Astrocyte (in vitro differentiated cells and primary cell): ENCODE data around the gene SMARCC2. TPM values are rescaled to one million over a fixed set of nuclear protein-coding genes. Genes with fewer than 3 reads are reported as not detected.

Source experiments
- DNase-seq: peaks from one replicate; pipeline ENCODE4 v3.0.0-alpha.2; 2010; ENCODE audit warnings: low read depth
- FAIRE-seq: peaks from 2 replicates; lab custom pipeline; 2011; peaks lifted over from hg19 to GRCh38; lab: Jason Lieb, UNC
- H2AFZ ChIP-seq: 2 replicates; pipeline ENCODE4 v1.6.0; 2012; ENCODE audit warnings: low read depth, low read length, inconsistent platforms
- H3K27ac ChIP-seq: 2 replicates; pipeline ENCODE4 v1.5.1; 2011; ENCODE audit warnings: low read depth, low read length, inconsistent platforms
- H3K27me3 ChIP-seq: 2 replicates; pipeline ENCODE4 v1.6.0; 2011; ENCODE audit warnings: low read length, inconsistent platforms; ENCODE audit not compliant: insufficient read depth
- H3K36me3 ChIP-seq: 2 replicates; pipeline ENCODE4 v1.5.1; 2011; ENCODE audit warnings: low read length, inconsistent platforms; ENCODE audit not compliant: insufficient read depth
- H3K4me1 ChIP-seq: 2 replicates; pipeline ENCODE4 v1.5.1; 2011; ENCODE audit warnings: low read length, inconsistent platforms; ENCODE audit not compliant: insufficient read depth
- H3K4me2 ChIP-seq: 2 replicates; pipeline ENCODE4 v1.6.0; 2012; ENCODE audit warnings: low read length, inconsistent platforms
- H3K4me3 ChIP-seq: 2 replicates; pipeline ENCODE4 v1.5.1; 2011; ENCODE audit warnings: low read depth, mild to moderate bottlenecking, low read length, inconsistent platforms; ENCODE audit not compliant: insufficient read depth
- H3K79me2 ChIP-seq: 2 replicates; pipeline ENCODE4 v1.6.0; 2012; ENCODE audit warnings: mild to moderate bottlenecking, low read length, inconsistent platforms; ENCODE audit not compliant: insufficient read depth
- H3K9ac ChIP-seq: 2 replicates; pipeline ENCODE4 v1.6.0; 2012; ENCODE audit warnings: mild to moderate bottlenecking, low read length, inconsistent platforms
- H3K9me3 ChIP-seq: 2 replicates; pipeline ENCODE4 v1.5.1; 2012; ENCODE audit warnings: low read depth, mild to moderate bottlenecking, low read length, inconsistent platforms; ENCODE audit not compliant: insufficient read depth
- H4K20me1 ChIP-seq: 2 replicates; pipeline ENCODE4 v1.6.0; 2012; ENCODE audit warnings: low read length, inconsistent platforms; ENCODE audit not compliant: insufficient read depth
- H3K27ac Mint-ChIP-seq: one replicate; pipeline ENCODE4 v1.8.0; 2021; ENCODE audit warnings: mild to moderate bottlenecking, mixed read lengths; ENCODE audit not compliant: unreplicated experiment
- H3K27me3 Mint-ChIP-seq: one replicate; pipeline ENCODE4 v1.8.0; 2021; ENCODE audit warnings: low read depth, mixed read lengths; ENCODE audit not compliant: unreplicated experiment
- H3K36me3 Mint-ChIP-seq: one replicate; pipeline ENCODE4 v1.8.0; 2021; ENCODE audit warnings: low read depth, mixed read lengths; ENCODE audit not compliant: unreplicated experiment
- H3K4me1 Mint-ChIP-seq: one replicate; pipeline ENCODE4 v1.8.0; 2021; ENCODE audit warnings: low read depth, mixed read lengths; ENCODE audit not compliant: unreplicated experiment
- H3K4me3 Mint-ChIP-seq: one replicate; pipeline ENCODE4 v1.8.0; 2021; ENCODE audit warnings: mild to moderate bottlenecking, moderate library complexity, mixed read lengths; ENCODE audit not compliant: unreplicated experiment
- H3K9me3 Mint-ChIP-seq: one replicate; pipeline ENCODE4 v1.8.0; 2021; ENCODE audit warnings: mild to moderate bottlenecking, mixed read lengths; ENCODE audit not compliant: unreplicated experiment
- CTCF ChIP-seq: IDR thresholded peaks from 2 replicates; pipeline ENCODE4 v1.5.1; 2011; ENCODE audit warnings: low read depth, mild to moderate bottlenecking, inconsistent platforms, low read length, moderate library complexity; ENCODE audit not compliant: insufficient read depth
- EZH2 ChIP-seq: IDR thresholded peaks from 2 replicates; pipeline ENCODE4 v1.6.1; 2012; ENCODE audit warnings: mild to moderate bottlenecking, low read length, inconsistent platforms; ENCODE audit not compliant: insufficient read depth
- total RNA-seq: library from RNA; stranded (reverse); gene quantifications from 2 replicates; pipeline ENCODE4 v1.2.1, GENCODE V29; 2021

SMARCC2 gene
- total RNA-seq, 1 donor from 2014 or later: 57.6 TPM

DNA sequence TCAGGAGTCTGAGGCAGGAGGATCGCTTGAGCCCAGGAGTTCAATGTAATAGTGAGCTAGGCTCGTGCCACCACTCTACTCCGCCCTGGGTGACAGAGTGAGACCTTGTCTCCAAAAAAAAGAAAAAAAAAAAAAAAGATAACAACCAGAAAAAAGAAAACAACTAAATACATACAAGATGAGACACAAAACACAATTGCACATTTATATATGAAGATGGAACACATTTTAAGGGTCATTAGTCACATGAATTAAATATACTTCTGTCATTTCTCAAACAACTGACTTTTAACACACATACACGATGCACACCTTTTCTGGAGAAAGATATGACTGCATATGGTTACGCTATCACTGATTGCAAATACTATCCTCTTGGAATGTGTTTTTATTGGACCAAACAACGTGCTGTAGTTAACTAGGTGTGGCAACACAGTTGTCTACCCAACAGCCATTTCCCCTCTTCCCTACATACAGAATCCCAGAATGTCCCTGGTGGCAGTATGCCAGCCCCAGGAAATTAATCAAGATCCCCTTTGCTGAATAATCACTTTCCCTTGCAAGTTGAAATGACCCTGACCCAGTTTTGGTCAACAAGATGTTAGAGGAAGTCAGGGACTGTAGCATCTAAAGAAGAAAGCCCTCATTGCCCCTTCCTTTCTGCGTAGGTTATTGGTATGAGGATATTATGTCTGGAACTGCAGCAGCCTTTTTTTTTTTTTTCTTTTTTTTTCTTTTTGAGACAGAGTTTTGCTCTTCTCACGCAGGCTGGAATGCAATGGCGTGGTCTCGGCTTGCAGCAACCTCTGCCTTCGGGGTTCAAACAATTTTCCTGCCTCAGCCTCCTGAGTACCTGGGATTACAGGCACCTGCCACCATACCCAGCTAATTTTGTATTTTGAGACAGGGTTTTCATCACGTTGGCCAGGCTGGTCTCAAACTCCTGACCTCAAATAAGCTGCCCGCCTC lies 42.5 kb downstream of the SMARCC2 start:
- FAIRE-seq (no peak), DNase-seq (no peak)
- no peak overlapping the region for H2AFZ ChIP-seq
- no peaks in the 10 kb centered on the region for H3K79me2 ChIP-seq
- no peaks in the 10 kb centered on the region for H3K27me3 ChIP-seq
- no peak overlapping the region for H3K4me2 ChIP-seq
- H3K9me3 Mint-ChIP-seq: no peaks in the 10 kb centered on the region
- no peak overlapping the region for H3K4me3 Mint-ChIP-seq
- H3K36me3 Mint-ChIP-seq: peaks cover 29% of the 10 kb centered on the region
- H3K27ac Mint-ChIP-seq: no peak overlapping the region
- peaks cover 12% of the 10 kb centered on the region for H3K4me1 ChIP-seq
- H3K27ac ChIP-seq: no peak overlapping the region
- no peak overlapping the region for H3K4me3 ChIP-seq
- no peaks in the 10 kb centered on the region for H4K20me1 ChIP-seq
- H3K4me1 Mint-ChIP-seq: peaks cover 9% of the 10 kb centered on the region
- no peaks in the 10 kb centered on the region for H3K27me3 Mint-ChIP-seq
- no peaks in the 10 kb centered on the region for H3K9me3 ChIP-seq
- peaks cover 30% of the 10 kb centered on the region for H3K36me3 ChIP-seq
- TF ChIP-seq CTCF (no peak), EZH2 (no peak)
- no peak overlapping the region for H3K9ac ChIP-seq

- FAIRE-seq: no peak
Observed at GRCh38 chr12:56145217-56145616, 44.1 kb downstream of the SMARCC2 start.

More at GRCh38 chr12:56145217-56145616, 44.1 kb downstream of the SMARCC2 start:
- Mint-ChIP-seq H3K36me3 (peaks cover 35% of the 10 kb centered on the region), H3K4me3 (no peak overlapping the region), H3K27me3 (no peaks in the 10 kb centered on the region), H3K9me3 (peaks cover 4% of the 10 kb centered on the region), H3K27ac (no peak overlapping the region), H3K4me1 (peaks cover 5% of the 10 kb centered on the region)
- no peak for DNase-seq
- H3K9me3 ChIP-seq: no peaks in the 10 kb centered on the region
- no peak for TF ChIP-seq CTCF
- TF ChIP-seq EZH2: no peak
- H3K4me3 ChIP-seq: no peak overlapping the region
- no peak overlapping the region for H3K27ac ChIP-seq
- peaks cover under 1% of the 10 kb centered on the region for H3K4me1 ChIP-seq
- H3K4me2 ChIP-seq: no peak overlapping the region
- peaks cover 39% of the 10 kb centered on the region for H3K36me3 ChIP-seq
- H3K79me2 ChIP-seq: no peaks in the 10 kb centered on the region
- H3K9ac ChIP-seq: no peak overlapping the region
- H2AFZ ChIP-seq: no peak overlapping the region
- no peaks in the 10 kb centered on the region for H4K20me1 ChIP-seq
- no peaks in the 10 kb centered on the region for H3K27me3 ChIP-seq
